ENCODE results near the gene CAPZA1. TPM values are rescaled to one million over a fixed set of nuclear protein-coding genes. Genes with fewer than 3 reads are reported as not detected.

The CAPZA1 gene
- total RNA-seq, 1 donor = 159 TPM

GRCh38 chr1:112579801-112580510 is 39.7 kb upstream of the CAPZA1 start:
- Histone ChIP-seq H3K27ac (ENCODE audit: low read depth, low read length) (no peak overlapping the region), H3K4me3 (ENCODE audit: insufficient read depth, low read length) (no peak overlapping the region), H3K9me3 (ENCODE audit: low read depth, low read length) (no peaks in the 10 kb centered on the region), H4K20me1 (ENCODE audit: insufficient read depth, low read length) (no peaks in the 10 kb centered on the region), H3K36me3 (ENCODE audit: insufficient read depth, low read length) (peaks cover 20% of the 10 kb centered on the region), H3K79me2 (ENCODE audit: insufficient read depth, low read length) (no peaks in the 10 kb centered on the region), H3K27me3 (ENCODE audit: insufficient read depth, low read length) (no peaks in the 10 kb centered on the region), H3K4me2 (ENCODE audit: insufficient read depth, low read length) (no peak overlapping the region), H3K4me1 (ENCODE audit: insufficient read depth, low read length) (peaks cover 14% of the 10 kb centered on the region), H2AFZ (ENCODE audit: low read length) (no peak overlapping the region)
- DNase-seq (ENCODE audit: insufficient read length, low spot score, missing footprints) = no peak
- no peak for TF ChIP-seq CTCF (IDR thresholded peaks at IDR 0.05; ENCODE audit: extremely low read depth, low read depth, low read length)

- peaks cover 16% of the 10 kb centered on the region for H3K36me3 ChIP-seq (ENCODE audit: insufficient read depth, low read length)
- H3K4me2 ChIP-seq (ENCODE audit: insufficient read depth, low read length) = no peak overlapping the region
- H3K27me3 ChIP-seq (ENCODE audit: insufficient read depth, low read length) = no peaks in the 10 kb centered on the region
- no peak overlapping the region for H2AFZ ChIP-seq (ENCODE audit: low read length)
- H3K79me2 ChIP-seq (ENCODE audit: insufficient read depth, low read length) = no peaks in the 10 kb centered on the region
- no peak for DNase-seq (ENCODE audit: insufficient read length, low spot score, missing footprints)
- no peak overlapping the region for H3K4me3 ChIP-seq (ENCODE audit: insufficient read depth, low read length)
- no peak overlapping the region for H3K27ac ChIP-seq (ENCODE audit: low read depth, low read length)
- H3K9me3 ChIP-seq (ENCODE audit: low read depth, low read length) = no peaks in the 10 kb centered on the region
- H4K20me1 ChIP-seq (ENCODE audit: insufficient read depth, low read length) = no peaks in the 10 kb centered on the region
- H3K4me1 ChIP-seq (ENCODE audit: insufficient read depth, low read length) = peaks cover 4% of the 10 kb centered on the region
- no peak for TF ChIP-seq CTCF (IDR thresholded peaks at IDR 0.05; ENCODE audit: extremely low read depth, low read depth, low read length)
These were observed 37.9 kb upstream of the CAPZA1 start for GRCh38 chr1:112581586-112582192.

- no peaks in the 10 kb centered on the region for H3K79me2 ChIP-seq (ENCODE audit: insufficient read depth, low read length)
- no peaks in the 10 kb centered on the region for H4K20me1 ChIP-seq (ENCODE audit: insufficient read depth, low read length)
- no peaks in the 10 kb centered on the region for H3K9me3 ChIP-seq (ENCODE audit: low read depth, low read length)
- no peak overlapping the region for H3K4me2 ChIP-seq (ENCODE audit: insufficient read depth, low read length)
- peaks cover 7% of the 10 kb centered on the region for H3K36me3 ChIP-seq (ENCODE audit: insufficient read depth, low read length)
- no peak overlapping the region for H2AFZ ChIP-seq (ENCODE audit: low read length)
- no peak for DNase-seq (ENCODE audit: insufficient read length, low spot score, missing footprints)
- peaks cover 4% of the 10 kb centered on the region for H3K4me1 ChIP-seq (ENCODE audit: insufficient read depth, low read length)
- TF ChIP-seq CTCF (IDR thresholded peaks at IDR 0.05; ENCODE audit: extremely low read depth, low read depth, low read length) = no peak
- H3K4me3 ChIP-seq (ENCODE audit: insufficient read depth, low read length) = no peak overlapping the region
- H3K27ac ChIP-seq (ENCODE audit: low read depth, low read length) = no peak overlapping the region
- no peaks in the 10 kb centered on the region for H3K27me3 ChIP-seq (ENCODE audit: insufficient read depth, low read length)
These were observed 36.3 kb upstream of the CAPZA1 start for GRCh38 chr1:112583366-112583765.

- Histone ChIP-seq H4K20me1 (ENCODE audit: insufficient read depth, low read length) (no peaks in the 10 kb centered on the region), H3K36me3 (ENCODE audit: insufficient read depth, low read length) (peaks cover 22% of the 10 kb centered on the region), H3K4me1 (ENCODE audit: insufficient read depth, low read length) (no peaks in the 10 kb centered on the region), H3K4me2 (ENCODE audit: insufficient read depth, low read length) (no peak overlapping the region), H3K79me2 (ENCODE audit: insufficient read depth, low read length) (no peaks in the 10 kb centered on the region), H3K9me3 (ENCODE audit: low read depth, low read length) (no peaks in the 10 kb centered on the region), H3K4me3 (ENCODE audit: insufficient read depth, low read length) (no peak overlapping the region), H3K27me3 (ENCODE audit: insufficient read depth, low read length) (no peaks in the 10 kb centered on the region), H3K27ac (ENCODE audit: low read depth, low read length) (no peak overlapping the region), H2AFZ (ENCODE audit: low read length) (no peak overlapping the region)
- TF ChIP-seq CTCF (IDR thresholded peaks at IDR 0.05; ENCODE audit: extremely low read depth, low read depth, low read length) = no peak
- no peak for DNase-seq (ENCODE audit: insufficient read length, low spot score, missing footprints)
These were observed 29.9 kb upstream of the CAPZA1 start for GRCh38 chr1:112589766-112590165.

All from osteoblast (primary cell).